IMR-90 (cell line): ENCODE data around the gene NOM1. TPM values are rescaled to one million over a fixed set of nuclear protein-coding genes. Genes with fewer than 3 reads are reported as not detected.

ENCODE experiments used
- ATAC-seq: fragments of 200-7000 bp; cut with Tn5 transposase; 2 replicates; pipeline ENCODE4 v1.9.1; 2020; ENCODE audit warnings: low read depth, mild to moderate bottlenecking, moderate library complexity
- BruUV-seq: library from RNA; stranded (reverse); fragments of 400-500 nt; replicated peaks from 2 replicates; lab custom pipeline; 2021; lab: Mats Ljungman, UMichigan
- CTCF ChIA-PET: fragments of 300-600 bp; formaldehyde crosslinking; extraction: SDS; loops from one replicate; lab custom pipeline; 2021; ENCODE audit warnings: antibody characterized with exemption; lab: Yijun Ruan, JAX
- POLR2A ChIA-PET: fragments of 300-600 bp; sonication (Branson Sonifier 250); formaldehyde crosslinking; loops from one replicate; lab custom pipeline; 2022; ENCODE audit warnings: antibody characterized with exemption; ENCODE audit not compliant: unreplicated experiment; lab: Charles Lee
- DNase-seq: peaks from one replicate; pipeline ENCODE4 v3.0.0; 2013
- H2AFZ ChIP-seq: replicated peaks from 2 replicates; pipeline ENCODE3; 2013; ENCODE audit warnings: low read length, mild to moderate bottlenecking; ENCODE audit not compliant: poor library complexity
- H2AK5ac ChIP-seq: 2 replicates; pipeline ENCODE4 v1.6.1; 2013; ENCODE audit warnings: low read depth, low read length, inconsistent platforms
- H2AK9ac ChIP-seq: replicated peaks from 2 replicates; pipeline ENCODE3; 2013; ENCODE audit warnings: mild to moderate bottlenecking, low read depth, low read length, moderate library complexity; ENCODE audit not compliant: poor library complexity
- H2BK120ac ChIP-seq: 2 replicates; pipeline ENCODE4 v1.6.1; 2013; ENCODE audit warnings: low read depth, low read length, inconsistent platforms
- H2BK15ac ChIP-seq: 3 replicates; pipeline ENCODE4 v1.6.1; 2013; ENCODE audit warnings: low read depth, low read length, inconsistent platforms
- H2BK20ac ChIP-seq: 2 replicates; pipeline ENCODE4 v1.6.1; 2013; ENCODE audit warnings: low read depth, mild to moderate bottlenecking, inconsistent platforms, low read length, moderate library complexity
- H2BK5ac ChIP-seq: 2 replicates; pipeline ENCODE4 v1.6.1; 2013; ENCODE audit warnings: mild to moderate bottlenecking, low read depth, low read length, inconsistent platforms; ENCODE audit not compliant: poor library complexity, severe bottlenecking
- H3K14ac ChIP-seq: replicated peaks from 2 replicates; pipeline ENCODE4 v1.6.1; 2013; ENCODE audit warnings: low read depth, low read length, inconsistent platforms
- H3K18ac ChIP-seq: 2 replicates; pipeline ENCODE4 v1.6.1; 2013; ENCODE audit warnings: low read depth, low read length, control low read depth
- H3K23ac ChIP-seq: 2 replicates; pipeline ENCODE4 v1.6.1; 2013; ENCODE audit warnings: low read depth, low read length, inconsistent platforms
- H3K27ac ChIP-seq: 2 replicates; pipeline ENCODE4 v1.5.1; 2013; ENCODE audit warnings: mild to moderate bottlenecking, control low read depth, low read length; ENCODE audit not compliant: insufficient read depth
- H3K27me3 ChIP-seq: 2 replicates; pipeline ENCODE4 v1.6.1; 2013; ENCODE audit warnings: low read length; ENCODE audit not compliant: control insufficient read depth, insufficient read depth
- H3K36me3 ChIP-seq: 2 replicates; pipeline ENCODE4 v1.6.1; 2013; ENCODE audit warnings: low read length, mixed read lengths; ENCODE audit not compliant: control insufficient read depth, insufficient read depth
- H3K4ac ChIP-seq: 2 replicates; pipeline ENCODE4 v1.6.1; 2013; ENCODE audit warnings: low read depth, low read length, inconsistent platforms
- H3K4me1 ChIP-seq: 2 replicates; pipeline ENCODE4 v1.6.1; 2013; ENCODE audit warnings: low read length, mixed read lengths; ENCODE audit not compliant: control insufficient read depth, insufficient read depth
- H3K4me2 ChIP-seq: 2 replicates; pipeline ENCODE4 v1.6.1; 2013; ENCODE audit warnings: low read depth, mild to moderate bottlenecking, control low read depth, low read length, moderate library complexity
- H3K4me3 ChIP-seq: 2 replicates; pipeline ENCODE4 v1.5.1; 2013; ENCODE audit warnings: low read depth, mild to moderate bottlenecking, control low read depth, low read length, moderate library complexity; ENCODE audit not compliant: insufficient read depth
- H3K56ac ChIP-seq: 2 replicates; pipeline ENCODE4 v1.6.1; 2013; ENCODE audit warnings: low read length, inconsistent platforms; ENCODE audit not compliant: insufficient read depth; ENCODE audit errors: extremely low read depth
- H3K79me1 ChIP-seq, 2 experiments: 2 replicates each; pipeline ENCODE4 v1.6.1; 2013; ENCODE audit warnings: low read length in 2 of 2, inconsistent platforms in 1 of 2, low read depth in 1 of 2
- H3K9ac ChIP-seq: 2 replicates; pipeline ENCODE4 v1.6.1; 2013; ENCODE audit warnings: low read depth, low read length, control low read depth
- H3K9me1 ChIP-seq: 2 replicates; pipeline ENCODE4 v1.6.1; 2013; ENCODE audit warnings: low read length, inconsistent platforms; ENCODE audit not compliant: insufficient read depth
- H3K9me3 ChIP-seq: 2 replicates; pipeline ENCODE4 v1.6.1; 2013; ENCODE audit warnings: low read length; ENCODE audit not compliant: control insufficient read depth, insufficient read depth
- H4K20me1 ChIP-seq: 2 replicates; pipeline ENCODE4 v1.6.1; 2013; ENCODE audit warnings: low read length, inconsistent platforms; ENCODE audit not compliant: insufficient read depth
- H4K5ac ChIP-seq: 2 replicates; pipeline ENCODE4 v1.6.1; 2013; ENCODE audit warnings: mild to moderate bottlenecking, low read depth, low read length, control low read depth
- H4K8ac ChIP-seq, 2 experiments: 2 replicates each; pipeline ENCODE4 v1.6.1; 2013; ENCODE audit warnings: low read depth in 2 of 2, low read length in 2 of 2, control low read depth in 1 of 2, inconsistent platforms in 1 of 2
- H4K91ac ChIP-seq: 2 replicates; pipeline ENCODE4 v1.6.1; 2013; ENCODE audit warnings: low read depth, low read length, inconsistent platforms; ENCODE audit not compliant: insufficient read depth
- BHLHE40 ChIP-seq: fragments of 150-350 bp; IDR thresholded peaks from 2 replicates; pipeline ENCODE4 v1.6.1; 2016; ENCODE audit warnings: mild to moderate bottlenecking, low read depth, low read length
- CEBPB ChIP-seq: IDR thresholded peaks from 2 replicates; pipeline ENCODE4 v1.6.1; 2012; ENCODE audit warnings: low read depth, low read length, improper control_type of control experiment
- CHD1 ChIP-seq: IDR thresholded peaks from 2 replicates; pipeline ENCODE4 v1.6.1; 2012; ENCODE audit warnings: low read depth, low read length, improper control_type of control experiment
- CTCF ChIP-seq: conservative IDR thresholded peaks from 2 replicates; pipeline ENCODE4 v1.5.1; 2012; ENCODE audit warnings: mild to moderate bottlenecking, low read depth, low read length, improper control_type of control experiment
- ELK1 ChIP-seq: fragments of 150-350 bp; IDR thresholded peaks from 2 replicates; pipeline ENCODE4 v1.6.1; 2016; ENCODE audit warnings: low read depth, mild to moderate bottlenecking, low read length, moderate library complexity, borderline replicate concordance
- FOS ChIP-seq: fragments of 150-350 bp; IDR thresholded peaks from 2 replicates; pipeline ENCODE4 v1.6.1; 2016; ENCODE audit warnings: low read depth, low read length
- MAFK ChIP-seq: IDR thresholded peaks from 2 replicates; pipeline ENCODE4 v1.6.1; 2012; ENCODE audit warnings: low read depth, low read length, improper control_type of control experiment
- MAZ ChIP-seq: IDR thresholded peaks from 2 replicates; pipeline ENCODE4 v1.6.1; 2012; ENCODE audit warnings: low read depth, mild to moderate bottlenecking, low read length, improper control_type of control experiment, moderate library complexity, borderline replicate concordance
- MXI1 ChIP-seq: IDR thresholded peaks from 2 replicates; pipeline ENCODE4 v1.6.1; 2012; ENCODE audit warnings: low read depth, mild to moderate bottlenecking, low read length, moderate library complexity, borderline replicate concordance
- NFE2L2 ChIP-seq: fragments of 150-350 bp; IDR thresholded peaks from 2 replicates; pipeline ENCODE4 v1.6.1; 2016; ENCODE audit warnings: low read depth, mild to moderate bottlenecking, low read length
- POLR2A ChIP-seq: IDR thresholded peaks from 2 replicates; pipeline ENCODE4 v1.6.1; 2012; ENCODE audit warnings: mild to moderate bottlenecking, low read depth, low read length
- RAD21 ChIP-seq: IDR thresholded peaks from 2 replicates; pipeline ENCODE4 v1.6.1; 2012; ENCODE audit warnings: low read length, improper control_type of control experiment
- RCOR1 ChIP-seq: IDR thresholded peaks from 2 replicates; pipeline ENCODE4 v1.6.1; 2012; ENCODE audit warnings: mild to moderate bottlenecking, low read length, improper control_type of control experiment; ENCODE audit not compliant: insufficient replicate concordance
- RFX5 ChIP-seq: IDR thresholded peaks from 2 replicates; pipeline ENCODE4 v1.8.0; 2012; ENCODE audit warnings: low read depth, mild to moderate bottlenecking, low read length, moderate library complexity
- SMC3 ChIP-seq: fragments of 150-350 bp; IDR thresholded peaks from 2 replicates; pipeline ENCODE4 v1.6.1; 2016; ENCODE audit warnings: low read depth, mild to moderate bottlenecking, antibody characterized with exemption, low read length, moderate library complexity
- WGBS, 2 experiments: methylation state at CpG; one replicate each; pipeline versions ENCODE4 v1.1.5 to v1.1.7; 2013; ENCODE audit warnings: missing lambda C conversion rate in 2 of 2; ENCODE audit not compliant: insufficient read length in 1 of 2; ENCODE audit errors: extremely low coverage in 2 of 2; 5-methylcytosine and 5-hydroxymethylcytosine counted together
- dilution Hi-C: fragments of 300-500 bp; cut with HindIII; formaldehyde crosslinking; loops from one replicate; pipeline ENCODE4 v1.14.3; 2018; ENCODE audit warnings: low sequenced_read_pairs; ENCODE audit not compliant: unreplicated experiment
- in situ Hi-C: fragments of 300-500 bp; cut with MboI; formaldehyde crosslinking; loops from 3 replicates; pipeline ENCODE4 v1.14.3; 2019; ENCODE audit warnings: low sequenced_read_pairs, inconsistent platforms, mixed read lengths
- intact Hi-C: fragments of 100-400 bp; cut with micrococcal nuclease; formaldehyde crosslinking; loops from 2 replicates; pipeline ENCODE4 v1.10.0; 2022
- polyA plus RNA-seq, 3 experiments: library from polyadenylated mRNA; depleted of rRNA; stranded (reverse); fragments of >200 nt; gene quantifications; 2 replicates each; pipeline ENCODE4 v1.2.3, GENCODE V29; 2012; ENCODE audit warnings: low replicate concordance in 1 of 3
- total RNA-seq: library from RNA; depleted of rRNA; stranded (reverse); fragments of >200 nt; gene quantifications from 2 replicates; pipeline ENCODE4 v1.2.3, GENCODE V29; 2012
- TF ChIP-seq, protein P1 (sequence below): fragments of 150-350 bp; IDR thresholded peaks from 2 replicates; pipeline ENCODE4 v1.6.1; 2017; ENCODE audit warnings: mild to moderate bottlenecking, antibody characterized with exemption, low read length, low read depth

NOM1 gene
- total and polyA plus RNA-seq, 2 of the 4 experiments (the other 2 are of a cell fraction), result 15.3 to 15.4 TPM

- H2BK5ac ChIP-seq, result no peak overlapping the region
- H2AK9ac ChIP-seq, result no peak overlapping the region
- POLR2A ChIA-PET, result no interaction called here
- H4K8ac ChIP-seq, result no peak overlapping the region
- no peak overlapping the region for H3K23ac ChIP-seq
- no peak overlapping the region for H3K9ac ChIP-seq
- H3K9me3 ChIP-seq, result no peaks in the 10 kb centered on the region
- no peaks in the 10 kb centered on the region for H3K36me3 ChIP-seq
- H4K5ac ChIP-seq, result no peak overlapping the region
- H3K4me3 ChIP-seq, result no peak overlapping the region
- no peak overlapping the region for H3K4me2 ChIP-seq
- H3K9me1 ChIP-seq, result no peaks in the 10 kb centered on the region; the same call in 1 of the 2 replicates
- H4K20me1 ChIP-seq, result no peaks in the 10 kb centered on the region
- in situ Hi-C loops (no loop called here), intact Hi-C loops (loop anchor here (2.0 kb wide), 1 partner anchor 41 kb away; the partner anchor contains the start of gene NOM1), dilution Hi-C loops (no loop called here)
- H3K56ac ChIP-seq, result no peak overlapping the region
- no peak overlapping the region for H3K27ac ChIP-seq
- no peak overlapping the region for H2BK15ac ChIP-seq
- no peak overlapping the region for H3K4ac ChIP-seq
- no peaks in the 10 kb centered on the region for H3K79me1 ChIP-seq
- H2BK120ac ChIP-seq, result no peak overlapping the region
- no peak overlapping the region for H2AFZ ChIP-seq
- H3K27me3 ChIP-seq, result no peaks in the 10 kb centered on the region
- no CpG with 5 or more reads among the region's 4 CpGs for whole genome bisulfite sequencing, 2 experiments
- H3K4me1 ChIP-seq, result no peaks in the 10 kb centered on the region; the same call in 1 of the 2 replicates
- no peak overlapping the region for H2AK5ac ChIP-seq
- H4K91ac ChIP-seq, result no peak overlapping the region
- CTCF ChIA-PET, result no interaction called here
- TF ChIP-seq ELK1 (no peak), NFE2L2 (no peak), RCOR1 (no peak), RFX5 (no peak), BHLHE40 (no peak), RAD21 (no peak), MXI1 (no peak), CEBPB (no peak), MAZ (no peak), CHD1 (no peak), FOS (no peak), CTCF (no peak), POLR2A (no peak), MAFK (no peak), SMC3 (no peak)
- TF ChIP-seq, protein P1, sequence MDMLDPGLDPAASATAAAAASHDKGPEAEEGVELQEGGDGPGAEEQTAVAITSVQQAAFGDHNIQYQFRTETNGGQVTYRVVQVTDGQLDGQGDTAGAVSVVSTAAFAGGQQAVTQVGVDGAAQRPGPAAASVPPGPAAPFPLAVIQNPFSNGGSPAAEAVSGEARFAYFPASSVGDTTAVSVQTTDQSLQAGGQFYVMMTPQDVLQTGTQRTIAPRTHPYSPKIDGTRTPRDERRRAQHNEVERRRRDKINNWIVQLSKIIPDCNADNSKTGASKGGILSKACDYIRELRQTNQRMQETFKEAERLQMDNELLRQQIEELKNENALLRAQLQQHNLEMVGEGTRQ, result no peak
- no peak overlapping the region for H3K18ac ChIP-seq
- ATAC-seq (no peak), DNase-seq (no peak)
- H2BK20ac ChIP-seq, result no peak overlapping the region
- H3K14ac ChIP-seq, result no peak overlapping the region
- BruUV-seq, result no TSS peak
Measured at GRCh38 chr7:156907656-156908055, 41.9 kb upstream of the NOM1 start.
